ENCODE results near the gene MAML3. TPM values are rescaled to one million over a fixed set of nuclear protein-coding genes. Genes with fewer than 3 reads are reported as not detected.

Gene MAML3
- total RNA-seq, 2 donors from 2014 or later, result 29.2 to 32.2 TPM

GRCh38 chr4:140019619-140020347 is 134.2 kb downstream of the MAML3 start:
- H3K36me3 ChIP-seq (ENCODE audit: control insufficient read depth, insufficient read depth, low read length), result peaks cover 14% of the 10 kb centered on the region
- H3K9me3 ChIP-seq (ENCODE audit: control insufficient read depth, low read length), result peaks cover 20% of the 10 kb centered on the region
- H3K27me3 ChIP-seq (ENCODE audit: control insufficient read depth, insufficient read depth, low read length, poor library complexity, severe bottlenecking), result no peaks in the 10 kb centered on the region
- TF ChIP-seq CTCF (conservative IDR thresholded peaks at IDR 0.05), result no peak
- Mint-ChIP-seq H3K27ac (peak overlapping the region; percentile 82), H3K27me3 (ENCODE audit: insufficient read depth) (no peaks in the 10 kb centered on the region), H3K4me3 (peak overlapping the region; percentile 6), H3K9me3 (peaks cover 14% of the 10 kb centered on the region), H3K4me1 (peaks cover 31% of the 10 kb centered on the region), H3K36me3 (ENCODE audit: low read depth) (peaks cover 10% of the 10 kb centered on the region)
- peaks cover 16% of the 10 kb centered on the region for H3K4me1 ChIP-seq (ENCODE audit: control insufficient read depth, insufficient read depth, low read length)
- H3K9ac ChIP-seq (ENCODE audit: extremely low read depth, low read length, poor library complexity, severe bottlenecking), result no peak overlapping the region
- no peak for DNase-seq
- H3K27ac ChIP-seq (ENCODE audit: low read depth, low read length), result no peak overlapping the region
- 93 to 95% methylated on average over 3 of the region's 3 CpGs for WGBS, 2 experiments (ENCODE audit: insufficient coverage in 1 of 2, insufficient read length in 1 of 2)
- peak overlapping the region; percentile 60 for H3K4me3 ChIP-seq (ENCODE audit: low read length)

- WGBS, 2 experiments (ENCODE audit: insufficient coverage in 1 of 2, insufficient read length in 1 of 2), result 90 to 100% methylated on average over 2 to 3 of the region's 3 CpGs
- Mint-ChIP-seq H3K27ac (peak overlapping the region; percentile 82), H3K4me1 (peaks cover 32% of the 10 kb centered on the region), H3K9me3 (peaks cover 17% of the 10 kb centered on the region), H3K36me3 (ENCODE audit: low read depth) (peaks cover 14% of the 10 kb centered on the region), H3K27me3 (ENCODE audit: insufficient read depth) (no peaks in the 10 kb centered on the region), H3K4me3 (no peak overlapping the region)
- Histone ChIP-seq H3K9me3 (ENCODE audit: control insufficient read depth, low read length) (peaks cover 20% of the 10 kb centered on the region), H3K4me1 (ENCODE audit: control insufficient read depth, insufficient read depth, low read length) (peaks cover 16% of the 10 kb centered on the region), H3K27ac (ENCODE audit: low read depth, low read length) (no peak overlapping the region), H3K27me3 (ENCODE audit: control insufficient read depth, insufficient read depth, low read length, poor library complexity, severe bottlenecking) (no peaks in the 10 kb centered on the region), H3K4me3 (ENCODE audit: low read length) (no peak overlapping the region), H3K36me3 (ENCODE audit: control insufficient read depth, insufficient read depth, low read length) (peaks cover 12% of the 10 kb centered on the region), H3K9ac (ENCODE audit: extremely low read depth, low read length, poor library complexity, severe bottlenecking) (no peak overlapping the region)
- no peak for DNase-seq
- no peak for TF ChIP-seq CTCF (conservative IDR thresholded peaks at IDR 0.05)
Observed at GRCh38 chr4:140018931-140019618, 134.9 kb downstream of the MAML3 start.

- no peaks in the 10 kb centered on the region for H3K4me1 ChIP-seq (ENCODE audit: control insufficient read depth, insufficient read depth, low read length)
- no peak overlapping the region for H3K4me3 ChIP-seq (ENCODE audit: low read length)
- no peak for DNase-seq
- no peak for TF ChIP-seq CTCF (conservative IDR thresholded peaks at IDR 0.05)
- 95 to 96% methylated on average over 4 to 5 of the region's 5 CpGs for WGBS, 2 experiments (ENCODE audit: insufficient coverage in 1 of 2, insufficient read length in 1 of 2)
- no peak overlapping the region for H3K27ac ChIP-seq (ENCODE audit: low read depth, low read length)
- H3K27me3 ChIP-seq (ENCODE audit: control insufficient read depth, insufficient read depth, low read length, poor library complexity, severe bottlenecking), result no peaks in the 10 kb centered on the region
- Mint-ChIP-seq H3K4me3 (no peak overlapping the region), H3K4me1 (peaks cover 19% of the 10 kb centered on the region), H3K27me3 (ENCODE audit: insufficient read depth) (no peaks in the 10 kb centered on the region), H3K9me3 (peaks cover 17% of the 10 kb centered on the region), H3K36me3 (ENCODE audit: low read depth) (peaks cover 16% of the 10 kb centered on the region), H3K27ac (no peak overlapping the region)
- no peak overlapping the region for H3K9ac ChIP-seq (ENCODE audit: extremely low read depth, low read length, poor library complexity, severe bottlenecking)
- peaks cover 9% of the 10 kb centered on the region for H3K36me3 ChIP-seq (ENCODE audit: control insufficient read depth, insufficient read depth, low read length)
- peaks cover 20% of the 10 kb centered on the region for H3K9me3 ChIP-seq (ENCODE audit: control insufficient read depth, low read length)
Observed at GRCh38 chr4:140014284-140014683, 139.7 kb downstream of the MAML3 start.
